ENCODE measurements around the gene FGF19. TPM values are rescaled to one million over a fixed set of nuclear protein-coding genes. Genes with fewer than 3 reads are reported as not detected.

The FGF19 gene
- total RNA-seq, 1 experiment from 2014 or later = 7.4 TPM

- TF ChIP-seq CTCF (conservative IDR thresholded peaks at IDR 0.05) = no peak
- Histone ChIP-seq H3K4me1 (ENCODE audit: insufficient read depth, low read length) (no peaks in the 10 kb centered on the region), H3K23me2 (ENCODE audit: insufficient read length, low read depth, low read length, poor library complexity, severe bottlenecking) (no peaks in the 10 kb centered on the region), H2BK5ac (ENCODE audit: insufficient read length, low read length) (no peak overlapping the region), H2BK120ac (ENCODE audit: low read depth, low read length, poor library complexity, severe bottlenecking) (no peak overlapping the region), H4K5ac (ENCODE audit: insufficient read length, low read depth, low read length) (no peak overlapping the region), H3K9ac (ENCODE audit: extremely low read depth, insufficient read length, low read length) (no peak overlapping the region), H2AK5ac (ENCODE audit: insufficient read length, low read length) (no peak overlapping the region), H3K23ac (ENCODE audit: insufficient read length, low read depth, low read length) (no peak overlapping the region), H3K27ac (ENCODE audit: insufficient read length, low read depth, low read length) (no peak overlapping the region), H3K56ac (ENCODE audit: insufficient read length, low read depth, low read length) (no peak overlapping the region), H2BK15ac (ENCODE audit: low read depth, low read length) (no peak overlapping the region), H3K9me3 (ENCODE audit: control insufficient read depth, low read depth, low read length) (no peaks in the 10 kb centered on the region), H4K91ac (ENCODE audit: insufficient read length, low read depth, low read length) (no peak overlapping the region), H3K79me2 (ENCODE audit: insufficient read depth, low read length) (no peaks in the 10 kb centered on the region), H3K79me1 (ENCODE audit: insufficient read depth, low read depth, low read length, poor library complexity, severe bottlenecking) (no peaks in the 10 kb centered on the region), H4K8ac (replicated peaks; ENCODE audit: insufficient read length, low read depth, low read length) (no peak overlapping the region), H2BK20ac (ENCODE audit: low read depth, low read length, poor library complexity, severe bottlenecking) (no peak overlapping the region), H3K27me3 (ENCODE audit: insufficient read depth, low read length) (no peaks in the 10 kb centered on the region), H3K4me2 (ENCODE audit: insufficient read depth, insufficient read length, low read length) (no peak overlapping the region), H3K4ac (ENCODE audit: low read depth, low read length) (no peak overlapping the region), H4K20me1 (ENCODE audit: control insufficient read depth, insufficient read depth, insufficient read length) (no peaks in the 10 kb centered on the region), H3T11ph (ENCODE audit: low read length) (no peak overlapping the region), H3K18ac (ENCODE audit: insufficient read length, low read depth, low read length) (no peak overlapping the region), H2BK12ac (ENCODE audit: insufficient read length, low read depth, low read length) (no peak overlapping the region), H3K14ac (ENCODE audit: insufficient read depth, low read length) (no peak overlapping the region), H2AFZ (ENCODE audit: low read length) (no peak overlapping the region)
- Mint-ChIP-seq H3K27me3 (ENCODE audit: low read depth) (no peaks in the 10 kb centered on the region), H3K27ac (no peak overlapping the region), H3K4me3 (no peak overlapping the region), H3K36me3 (ENCODE audit: insufficient read depth in 1 of 3, low read depth in 3 of 3) (peaks cover 16 to 49% (median 39%) of the 10 kb centered on the region in 3 experiments; a peak in 6 of 7 replicates), H3K4me1 (peaks cover 15 to 23% of the 10 kb centered on the region in 2 experiments), H3K9me3 (no peaks in the 10 kb centered on the region)
- DNase-seq = no peak
- no CpG with 5 or more reads among the region's 14 CpGs for WGBS (ENCODE audit: extremely low coverage, insufficient read length, low lambda C conversion rate)
Observed at GRCh38 chr11:69666261-69666660, 37.6 kb downstream of the FGF19 start.
